Upper lobe of right lung (tissue), 1 donor: ENCODE measurements around the gene CLCN5. TPM values are rescaled to one million over a fixed set of nuclear protein-coding genes. Genes with fewer than 3 reads are reported as not detected.

Experiments used
- ATAC-seq: fragments of 200-7000 bp; cut with Tn5 transposase; one replicate; pipeline ENCODE4 v1.9.1; 2020; ENCODE audit warnings: mild to moderate bottlenecking, moderate library complexity
- DNase-seq: peaks from one replicate; pipeline ENCODE4 v3.0.0-alpha.2; 2020
- H3K27ac ChIP-seq: fragments of 200-600 bp; one replicate; pipeline ENCODE4 v1.8.0; 2022
- H3K27me3 ChIP-seq: fragments of 200-600 bp; one replicate; pipeline ENCODE4 v1.8.0; 2022; ENCODE audit warnings: mild to moderate bottlenecking
- H3K36me3 ChIP-seq: fragments of 200-600 bp; one replicate; pipeline ENCODE4 v1.8.0; 2022
- H3K4me1 ChIP-seq: fragments of 200-600 bp; one replicate; pipeline ENCODE4 v1.8.0; 2022
- H3K4me3 ChIP-seq: fragments of 200-600 bp; one replicate; pipeline ENCODE4 v1.8.0; 2022; ENCODE audit warnings: mild to moderate bottlenecking
- H3K9me3 ChIP-seq: fragments of 200-600 bp; one replicate; pipeline ENCODE4 v1.8.0; 2022
- CTCF ChIP-seq: fragments of 200-600 bp; IDR thresholded peaks from one replicate; pipeline ENCODE4 v1.8.0; 2022; ENCODE audit warnings: antibody characterized with exemption
- intact Hi-C: fragments of 100-400 bp; cut with DNase I; formaldehyde crosslinking; loops from one replicate; pipeline ENCODE4 v1.11.0; 2022
- total RNA-seq: library from RNA; stranded (reverse); fragmentation: NEBNext Ultra II Directional; extraction: Animal tissue kit (Norgen Biotek cat#: 25700); gene quantifications from one replicate; pipeline ENCODE4 v1.2.1, GENCODE V29; 2021
- donor health status: DM: no; HTN: yes; CAD: no; lungs with severe emphysema.

CLCN5 gene
- total RNA-seq, 1 donor from 2014 or later = 12.2 TPM

- H3K27me3 ChIP-seq = no peaks in the 10 kb centered on the region
- H3K4me1 ChIP-seq = no peaks in the 10 kb centered on the region
- ATAC-seq (no peak), DNase-seq (no peak)
- no peak for TF ChIP-seq CTCF
- no peak overlapping the region for H3K27ac ChIP-seq
- intact Hi-C loops = no loop called here
- no peaks in the 10 kb centered on the region for H3K9me3 ChIP-seq
- H3K36me3 ChIP-seq = no peaks in the 10 kb centered on the region
- no peak overlapping the region for H3K4me3 ChIP-seq
Measured at GRCh38 chrX:49956313-49956712, 33.9 kb downstream of the CLCN5 start.

- intact Hi-C loops = no loop called here
- ATAC-seq = no peak
- TF ChIP-seq CTCF = no peak
- H3K4me3 ChIP-seq = no peak overlapping the region
- H3K27me3 ChIP-seq = no peaks in the 10 kb centered on the region
- no peaks in the 10 kb centered on the region for H3K4me1 ChIP-seq
- no peaks in the 10 kb centered on the region for H3K9me3 ChIP-seq
- DNase-seq = no peak
- no peak overlapping the region for H3K27ac ChIP-seq
- H3K36me3 ChIP-seq = no peaks in the 10 kb centered on the region
Measured at GRCh38 chrX:49958727-49959485, 36.5 kb downstream of the CLCN5 start.

GRCh38 chrX:49959602-49960001, 37.2 kb downstream of the CLCN5 start:
- Histone ChIP-seq H3K36me3 (no peaks in the 10 kb centered on the region), H3K27me3 (no peaks in the 10 kb centered on the region), H3K4me1 (no peaks in the 10 kb centered on the region), H3K27ac (no peak overlapping the region), H3K4me3 (no peak overlapping the region), H3K9me3 (no peaks in the 10 kb centered on the region)
- intact Hi-C loops = no loop called here
- DNase-seq (no peak), ATAC-seq (no peak)
- TF ChIP-seq CTCF = no peak

- Histone ChIP-seq H3K9me3 (no peaks in the 10 kb centered on the region), H3K27ac (no peak overlapping the region), H3K4me3 (no peak overlapping the region), H3K36me3 (no peaks in the 10 kb centered on the region), H3K27me3 (no peaks in the 10 kb centered on the region), H3K4me1 (no peaks in the 10 kb centered on the region)
- TF ChIP-seq CTCF = no peak
- intact Hi-C loops = no loop called here
- ATAC-seq (no peak), DNase-seq (no peak)
Measured at GRCh38 chrX:49960061-49960460, 37.7 kb downstream of the CLCN5 start.

GRCh38 chrX:49970674-49971073, 48.3 kb downstream of the CLCN5 start:
- ATAC-seq = no peak
- no peaks in the 10 kb centered on the region for H3K36me3 ChIP-seq
- no peaks in the 10 kb centered on the region for H3K9me3 ChIP-seq
- TF ChIP-seq CTCF = no peak
- H3K27me3 ChIP-seq = no peaks in the 10 kb centered on the region
- no peak overlapping the region for H3K27ac ChIP-seq
- no peak overlapping the region for H3K4me3 ChIP-seq
- no peaks in the 10 kb centered on the region for H3K4me1 ChIP-seq
- intact Hi-C loops = no loop called here
- DNase-seq = no peak
